ENCODE results near the gene TPGS1.

The TPGS1 gene

GRCh38 chr19:461721-462551, 45.4 kb upstream of the TPGS1 start:
- DNase-seq (ENCODE audit: insufficient read length, low spot score), result peak; percentile 95
- no peak for FAIRE-seq
- no peak for TF ChIP-seq CTCF (IDR thresholded peaks at IDR 0.05; ENCODE audit: insufficient read depth, missing control alignments)

GRCh38 chr19:463483-464207, 43.7 kb upstream of the TPGS1 start:
- FAIRE-seq (no peak), DNase-seq (ENCODE audit: insufficient read length, low spot score) (no peak)

GRCh38 chr19:464208-464545, 43.1 kb upstream of the TPGS1 start:
- FAIRE-seq (no peak), DNase-seq (ENCODE audit: insufficient read length, low spot score) (no peak)
- TF ChIP-seq CTCF (IDR thresholded peaks at IDR 0.05; ENCODE audit: insufficient read depth, missing control alignments), result no peak

More at GRCh38 chr19:463483-464207, 43.7 kb upstream of the TPGS1 start:
- TF ChIP-seq CTCF (IDR thresholded peaks at IDR 0.05; ENCODE audit: insufficient read depth, missing control alignments), result no peak

GRCh38 chr19:465056-465816, 42.1 kb upstream of the TPGS1 start:
- no peak for FAIRE-seq
- DNase-seq (ENCODE audit: insufficient read length, low spot score), result no peak
- no peak for TF ChIP-seq CTCF (IDR thresholded peaks at IDR 0.05; ENCODE audit: insufficient read depth, missing control alignments)

GRCh38 chr19:467554-467953, 39.7 kb upstream of the TPGS1 start:
- no peak for DNase-seq (ENCODE audit: insufficient read length, low spot score)
- no peak for FAIRE-seq
- TF ChIP-seq CTCF (IDR thresholded peaks at IDR 0.05; ENCODE audit: insufficient read depth, missing control alignments), result no peak

- no peak for TF ChIP-seq CTCF (IDR thresholded peaks at IDR 0.05; ENCODE audit: insufficient read depth, missing control alignments)
- DNase-seq (ENCODE audit: insufficient read length, low spot score) (no peak), FAIRE-seq (no peak)
Observed at GRCh38 chr19:468587-469256, 38.6 kb upstream of the TPGS1 start.
